Kidney (tissue), 14 donors: Measurements from ENCODE around the gene DERL3. TPM values are rescaled to one million over a fixed set of nuclear protein-coding genes. Genes with fewer than 3 reads are reported as not detected.

Experiments used
- DNase-seq, 5 donors: peaks; one replicate each; pipeline ENCODE4 v3.0.0-alpha.2; 2013 to 2020
- FAIRE-seq: peaks from 2 replicates; lab custom pipeline; 2012; peaks lifted over from hg19 to GRCh38; lab: Jason Lieb, UNC
- H3K27ac ChIP-seq, 2 donors: one replicate each; pipeline ENCODE4 v1.7.0; 2013; ENCODE audit warnings: low read depth in 2 of 2, low read length in 2 of 2, inconsistent platforms in 1 of 2
- H3K27me3 ChIP-seq: one replicate; pipeline ENCODE4 v1.7.1; 2013; ENCODE audit warnings: low read length, inconsistent platforms; ENCODE audit not compliant: control insufficient read depth, insufficient read depth
- H3K36me3 ChIP-seq, 3 donors: one replicate each; pipeline versions ENCODE4 v1.7.0 to v1.7.1; 2013; ENCODE audit warnings: low read length in 3 of 3, control low read depth in 1 of 3, inconsistent platforms in 1 of 3; ENCODE audit not compliant: insufficient read depth in 3 of 3, control insufficient read depth in 2 of 3
- H3K4me1 ChIP-seq, 3 donors: one replicate each; pipeline versions ENCODE4 v1.7.0 to v1.7.1; 2013; ENCODE audit warnings: low read length in 3 of 3, inconsistent platforms in 1 of 3, low read depth in 1 of 3; ENCODE audit not compliant: control insufficient read depth in 2 of 3, insufficient read depth in 2 of 3
- H3K4me3 ChIP-seq, 3 donors: one replicate each; pipeline versions ENCODE4 v1.7.0 to v1.8.1; 2013; ENCODE audit warnings: low read length in 3 of 3, control low read depth in 1 of 3, inconsistent platforms in 1 of 3
- H3K9ac ChIP-seq, 3 donors: one replicate each; pipeline versions ENCODE4 v1.7.0 to v1.7.1; 2013; ENCODE audit warnings: low read length in 3 of 3, control low read depth in 1 of 3, inconsistent platforms in 1 of 3
- H3K9me3 ChIP-seq, 3 donors: one replicate each; pipeline versions ENCODE4 v1.7.0 to v1.7.1; 2013; ENCODE audit warnings: low read length in 3 of 3, control low read depth in 1 of 3, inconsistent platforms in 1 of 3; ENCODE audit not compliant: control insufficient read depth in 2 of 3, insufficient read depth in 1 of 3
- CTCF ChIP-seq: IDR thresholded peaks from 3 replicates; pipeline ENCODE4 v1.5.1; 2012; ENCODE audit warnings: mild to moderate bottlenecking, moderate library complexity, borderline replicate concordance; ENCODE audit not compliant: insufficient read depth; ENCODE audit errors: extremely low read depth
- intact Hi-C: fragments of 100-400 bp; cut with DNase I; formaldehyde crosslinking; loops from one replicate; pipeline ENCODE4 v1.11.1; 2022
- polyA plus RNA-seq: library from polyadenylated mRNA; stranded (reverse); fragments of 350-450 nt; fragmentation: Illumina TruSeq; extraction: RNeasy Lipid Tissue Mini Kit (QIAGEN cat#74804); gene quantifications from one replicate; pipeline ENCODE4 v1.2.3, GENCODE V29; 2014; ENCODE audit warnings: low read depth, low replicate concordance; ENCODE audit not compliant: insufficient read depth
- total RNA-seq: library from RNA; stranded (reverse); fragmentation: NEBNext Ultra II Directional; extraction: Animal tissue kit (Norgen Biotek cat#: 25700); gene quantifications from one replicate; pipeline ENCODE4 v1.2.1, GENCODE V29; 2021
- donor health status: control.
- donor health status: control.
- donor health status: control.
- donor health status: control.
- donor health status: control.
- donor health status: DM: yes; HTN: yes; CAD: no.
- donor health status: Normal renal cell carcinoma (clear cell type).

Gene DERL3
- total and polyA plus RNA-seq, 2 donors from 2014 or later = 3.1 to 24.7 TPM

- Histone ChIP-seq H3K4me1 (peaks cover 0 to 33% (median 24%) of the 10 kb centered on the region in 3 donors), H3K9ac (peak within 1 kb of the TSS; percentile 61 to 88 (median 70)), H3K36me3 (peaks cover 0 to 3% (median 0%) of the 10 kb centered on the region in 3 donors), H3K4me3 (peak within 1 kb of the TSS; percentile 75 to 97 (median 79)), H3K27ac (peak within 1 kb of the TSS; percentile 99 to 100), H3K27me3 (no peaks in the 10 kb centered on the region), H3K9me3 (no peaks in the 10 kb centered on the region)
- TF ChIP-seq CTCF = no peak
- DNase-seq = peak; percentile 90 to 97 (median 96)
- no peak for FAIRE-seq
- intact Hi-C loops = no loop called here
These were observed 51.8 kb downstream of the DERL3 start, which contains the start of gene SMARCB1 for GRCh38 chr22:23786752-23787599. TSS of gene SMARCB1 (plus strand) at chr22:23786966. CDS start at chr22:23787170, 204 bp downstream.

GRCh38 chr22:23786261-23786710, 52.5 kb downstream of the DERL3 start:
- intact Hi-C loops = no loop called here
- H3K27me3 ChIP-seq = no peaks in the 10 kb centered on the region
- DNase-seq = peak in 1 of 5 donors; percentile 31
- no peak for FAIRE-seq
- no peak for TF ChIP-seq CTCF
- H3K4me1 ChIP-seq = peaks cover 0 to 31% (median 24%) of the 10 kb centered on the region in 3 donors
- H3K9ac ChIP-seq = peak overlapping the region; percentile 6 to 87 (median 64)
- no peaks in the 10 kb centered on the region for H3K36me3 ChIP-seq
- peak overlapping the region; percentile 99 to 100 for H3K27ac ChIP-seq
- H3K9me3 ChIP-seq = no peaks in the 10 kb centered on the region
- H3K4me3 ChIP-seq = peak overlapping the region; percentile 46 to 97 (median 65)

Other genes starting within 250 kb of the DERL3 start
- 1.1 TPM for gene DRICH1, start 206.7 kb downstream of the DERL3 start, total RNA-seq
- 1.3 TPM for gene DRICH1, start 206.7 kb downstream of the DERL3 start, polyA plus RNA-seq
- gene RGL4, start 148.0 kb downstream of the DERL3 start, total RNA-seq = 0.60 TPM
- 0.80 TPM for gene RGL4, start 148.0 kb downstream of the DERL3 start, polyA plus RNA-seq
- 6.6 TPM for gene ZNF70, start 87.9 kb downstream of the DERL3 start, total RNA-seq
- 1.1 TPM for gene ZNF70, start 87.9 kb downstream of the DERL3 start, polyA plus RNA-seq
- gene VPREB3, start 84.6 kb downstream of the DERL3 start, total RNA-seq = 1.0 TPM
- 1.3 TPM for gene VPREB3, start 84.6 kb downstream of the DERL3 start, polyA plus RNA-seq
- not detected for gene C22orf15, start 76.0 kb downstream of the DERL3 start, total RNA-seq
- gene C22orf15, start 76.0 kb downstream of the DERL3 start, polyA plus RNA-seq = not detected
- gene CHCHD10, start 71.0 kb downstream of the DERL3 start, total RNA-seq = 190 TPM
- gene CHCHD10, start 71.0 kb downstream of the DERL3 start, polyA plus RNA-seq = 1,445 TPM
- gene MMP11, start 66.2 kb downstream of the DERL3 start, total RNA-seq = 4.4 TPM
- gene MMP11, start 66.2 kb downstream of the DERL3 start, polyA plus RNA-seq = 2.7 TPM
- gene SMARCB1, start 52.0 kb downstream of the DERL3 start, total RNA-seq = 79.0 TPM
- 68.7 TPM for gene SMARCB1, start 52.0 kb downstream of the DERL3 start, polyA plus RNA-seq
- 28.9 TPM for gene SLC2A11, start 18.9 kb upstream of the DERL3 start, total RNA-seq
- 23.7 TPM for gene SLC2A11, start 18.9 kb upstream of the DERL3 start, polyA plus RNA-seq
- gene MIF, start 55.4 kb upstream of the DERL3 start, total RNA-seq = 505 TPM
- gene MIF, start 55.4 kb upstream of the DERL3 start, polyA plus RNA-seq = 1,211 TPM
- gene GSTT2B, start 122.2 kb upstream of the DERL3 start, total RNA-seq = 10.8 TPM
- gene GSTT2B, start 122.2 kb upstream of the DERL3 start, polyA plus RNA-seq = 20.6 TPM
- gene DDTL, start 127.9 kb upstream of the DERL3 start, total RNA-seq = 5.6 TPM
- 6.9 TPM for gene DDTL, start 127.9 kb upstream of the DERL3 start, polyA plus RNA-seq
- 97.4 TPM for gene DDT, start 135.4 kb upstream of the DERL3 start, total RNA-seq
- 448 TPM for gene DDT, start 135.4 kb upstream of the DERL3 start, polyA plus RNA-seq
- 2.4 TPM for gene GSTT2, start 141.1 kb upstream of the DERL3 start, total RNA-seq
- gene GSTT2, start 141.1 kb upstream of the DERL3 start, polyA plus RNA-seq = 1.3 TPM
- not detected for gene GSTT4, start 166.4 kb upstream of the DERL3 start, total RNA-seq
- gene GSTT4, start 166.4 kb upstream of the DERL3 start, polyA plus RNA-seq = not detected
- 85.9 TPM for gene CABIN1, start 172.3 kb upstream of the DERL3 start, total RNA-seq
- 34.8 TPM for gene CABIN1, start 172.3 kb upstream of the DERL3 start, polyA plus RNA-seq